Measurements from ENCODE around the gene ZC3HAV1L.
"Not testable (repeated sequence)": the region's sequence is repeated elsewhere in the genome, so short reads cannot be mapped to it uniquely, and the experiment has no call there.

The ZC3HAV1L gene, protein sequence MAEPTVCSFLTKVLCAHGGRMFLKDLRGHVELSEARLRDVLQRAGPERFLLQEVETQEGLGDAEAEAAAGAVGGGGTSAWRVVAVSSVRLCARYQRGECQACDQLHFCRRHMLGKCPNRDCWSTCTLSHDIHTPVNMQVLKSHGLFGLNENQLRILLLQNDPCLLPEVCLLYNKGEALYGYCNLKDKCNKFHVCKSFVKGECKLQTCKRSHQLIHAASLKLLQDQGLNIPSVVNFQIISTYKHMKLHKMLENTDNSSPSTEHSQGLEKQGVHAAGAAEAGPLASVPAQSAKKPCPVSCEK

DNA sequence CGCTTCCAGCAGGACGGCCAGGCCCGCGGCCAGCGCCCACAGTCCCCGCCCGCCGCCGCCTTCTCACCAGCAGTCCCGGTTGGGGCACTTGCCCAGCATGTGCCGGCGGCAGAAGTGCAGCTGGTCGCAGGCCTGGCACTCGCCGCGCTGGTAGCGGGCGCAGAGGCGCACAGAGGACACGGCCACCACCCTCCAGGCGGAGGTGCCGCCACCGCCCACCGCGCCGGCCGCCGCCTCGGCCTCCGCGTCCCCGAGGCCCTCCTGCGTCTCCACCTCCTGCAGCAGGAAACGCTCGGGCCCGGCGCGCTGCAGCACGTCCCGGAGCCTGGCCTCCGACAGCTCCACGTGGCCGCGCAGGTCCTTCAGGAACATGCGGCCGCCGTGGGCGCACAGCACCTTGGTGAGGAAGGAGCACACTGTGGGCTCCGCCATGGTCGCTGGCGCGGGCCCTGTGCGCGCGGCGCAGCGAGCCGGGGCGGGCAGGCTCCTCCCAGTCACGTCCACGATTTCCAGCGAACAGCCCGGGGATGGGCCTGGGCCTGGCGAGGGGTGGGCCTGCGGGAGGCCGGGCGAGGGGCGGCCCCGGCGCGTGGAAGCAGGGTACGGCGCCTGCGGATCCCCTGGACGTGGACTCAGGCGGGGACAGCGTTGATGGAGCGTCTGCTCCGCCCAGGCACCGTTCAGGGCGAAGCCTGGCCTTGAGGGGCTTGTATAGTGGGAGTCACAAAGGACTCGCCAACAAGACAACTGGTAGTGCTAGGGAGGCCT lies at the start of gene ZC3HAV1L:
TSS of gene ZC3HAV1L (minus strand) at position 457 of the 768 bp plus-strand sequence. CDS start at position 432, 25 bp downstream.
- peak; percentile 32 for DNase-seq (ENCODE audit: low read depth)

DNA sequence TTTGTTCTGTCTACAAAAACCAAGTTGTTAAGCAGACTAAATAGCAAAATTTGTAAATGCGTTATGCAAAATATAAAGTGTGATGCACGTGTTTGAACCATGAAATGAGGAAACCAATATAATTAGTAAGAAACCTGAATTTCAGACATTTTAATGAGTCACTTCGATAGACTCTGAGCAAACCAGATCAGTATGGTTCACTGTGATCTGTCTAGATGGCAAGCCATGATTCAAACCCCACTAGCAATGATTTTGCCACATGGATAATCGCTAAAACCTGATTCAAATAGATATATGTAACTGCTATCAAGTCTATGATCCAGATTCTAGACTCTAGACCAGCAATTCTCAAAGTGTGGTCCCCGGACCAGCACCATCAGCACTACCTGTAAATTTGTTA lies 48.9 kb upstream of the ZC3HAV1L start:
- no peak for DNase-seq (ENCODE audit: low read depth)

- no peak for DNase-seq (ENCODE audit: low read depth)
These were observed 45.7 kb upstream of the ZC3HAV1L start for GRCh38 chr7:139081584-139081983.

- DNase-seq (ENCODE audit: low read depth), result no peak
These were observed 45.1 kb upstream of the ZC3HAV1L start for GRCh38 chr7:139080905-139081304.

DNA sequence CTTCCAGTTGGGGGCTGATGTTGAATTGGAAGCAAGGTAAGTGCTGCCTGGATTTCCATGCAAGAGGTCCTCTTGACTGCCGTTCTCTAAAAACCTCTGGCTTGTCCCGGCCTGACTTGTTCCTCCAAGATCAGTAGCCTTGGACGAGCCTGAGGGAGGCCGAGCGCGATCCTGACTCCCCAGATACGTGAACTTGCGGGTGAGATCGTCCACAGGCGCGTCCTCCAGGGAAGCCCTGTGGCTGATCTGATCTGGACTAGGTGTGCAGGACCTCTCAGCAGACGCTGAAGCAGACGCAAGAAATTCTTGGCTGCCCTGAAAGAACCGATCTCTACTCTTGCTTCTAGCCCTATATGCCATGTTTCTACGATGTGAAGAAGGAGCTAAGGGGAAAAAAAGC lies 44.0 kb upstream of the ZC3HAV1L start:
- no peak for DNase-seq (ENCODE audit: low read depth)

GRCh38 chr7:139078911-139079310 lies 43.1 kb upstream of the ZC3HAV1L start:
- DNase-seq (ENCODE audit: low read depth), result no peak

DNA sequence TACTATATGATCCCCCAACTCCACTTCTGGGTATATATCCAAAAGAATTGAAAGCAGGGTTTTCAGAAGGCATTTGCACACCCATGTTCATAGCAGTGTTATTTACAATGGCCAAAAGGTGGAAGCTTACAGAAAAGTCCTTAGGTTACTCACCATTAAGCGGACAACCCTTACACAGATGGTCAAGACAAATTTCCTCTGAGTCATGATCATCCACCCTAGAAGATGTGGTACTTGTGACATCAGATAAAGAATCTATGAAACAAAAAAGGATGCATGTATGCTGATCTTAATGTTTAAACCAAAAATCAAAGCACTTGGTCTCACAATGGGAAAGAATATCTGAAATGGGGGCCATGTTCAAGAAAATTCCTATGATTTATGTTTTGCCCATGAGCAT lies 42.6 kb upstream of the ZC3HAV1L start:
- no peak for DNase-seq (ENCODE audit: low read depth)

DNA sequence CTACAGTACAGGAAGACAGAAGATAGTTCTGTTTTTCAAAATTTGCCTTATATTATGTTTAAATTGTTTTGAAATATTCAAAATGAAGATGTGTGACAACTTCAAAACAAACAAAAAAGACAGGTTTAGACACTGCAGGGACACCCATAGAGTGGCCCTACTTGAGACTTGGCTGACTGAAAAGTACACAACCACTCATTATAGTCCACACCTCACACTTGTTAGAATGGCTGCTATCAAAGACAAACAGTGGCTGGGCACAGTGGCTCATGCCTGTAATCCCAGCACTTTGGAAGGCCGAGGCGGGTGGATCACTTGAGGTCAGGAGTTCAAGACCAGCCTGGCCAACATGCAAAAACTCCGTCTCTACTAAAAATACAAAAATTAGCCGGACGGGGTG lies 41.9 kb upstream of the ZC3HAV1L start:
- DNase-seq (ENCODE audit: low read depth), result not testable (repeated sequence)

- DNase-seq (ENCODE audit: low read depth), result no peak
These were observed 40.2 kb upstream of the ZC3HAV1L start for GRCh38 chr7:139075871-139076686.

- DNase-seq (ENCODE audit: low read depth), result peak; percentile 78
These were observed 39.3 kb upstream of the ZC3HAV1L start for GRCh38 chr7:139075031-139075652.

DNA sequence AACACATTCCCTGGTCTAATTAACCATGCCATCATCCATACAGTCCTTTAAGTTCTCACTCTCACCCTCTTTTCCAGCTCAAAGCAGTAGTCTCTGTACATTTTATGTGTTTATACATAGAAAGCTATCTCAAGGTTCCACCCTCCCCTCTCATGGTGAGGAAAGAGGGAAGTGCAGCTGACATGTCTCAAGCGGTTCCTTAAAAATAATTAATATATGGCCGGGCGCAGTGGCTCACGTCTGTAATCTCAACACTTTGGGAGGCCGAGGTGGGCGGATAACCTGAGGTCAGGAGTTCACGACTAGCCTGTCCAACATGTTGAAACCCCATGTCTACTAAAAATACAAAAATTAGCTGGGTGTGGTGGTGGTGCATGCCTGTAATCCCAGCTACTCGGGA lies 37.0 kb upstream of the ZC3HAV1L start:
- no peak for DNase-seq (ENCODE audit: low read depth)

DNA sequence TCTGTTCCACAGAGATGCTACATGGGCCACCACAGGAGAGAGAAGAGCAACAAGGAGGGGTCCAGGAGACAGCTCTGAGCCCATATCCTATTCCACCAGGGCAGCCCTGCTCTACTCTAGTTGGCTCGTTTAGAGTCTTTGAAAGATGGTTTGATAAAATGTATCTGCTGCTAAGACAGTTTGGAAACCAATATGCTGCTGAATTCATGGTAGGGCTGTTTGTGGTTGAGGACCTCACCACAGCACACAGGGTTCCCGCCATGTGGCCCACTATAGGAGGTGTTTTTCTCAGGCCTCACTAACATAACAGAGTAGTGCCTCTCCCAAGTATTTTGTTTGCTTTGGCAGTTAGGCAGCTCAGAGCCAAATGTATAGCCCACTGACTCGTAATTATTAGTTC lies 35.8 kb upstream of the ZC3HAV1L start:
- DNase-seq (ENCODE audit: low read depth), result no peak

DNA sequence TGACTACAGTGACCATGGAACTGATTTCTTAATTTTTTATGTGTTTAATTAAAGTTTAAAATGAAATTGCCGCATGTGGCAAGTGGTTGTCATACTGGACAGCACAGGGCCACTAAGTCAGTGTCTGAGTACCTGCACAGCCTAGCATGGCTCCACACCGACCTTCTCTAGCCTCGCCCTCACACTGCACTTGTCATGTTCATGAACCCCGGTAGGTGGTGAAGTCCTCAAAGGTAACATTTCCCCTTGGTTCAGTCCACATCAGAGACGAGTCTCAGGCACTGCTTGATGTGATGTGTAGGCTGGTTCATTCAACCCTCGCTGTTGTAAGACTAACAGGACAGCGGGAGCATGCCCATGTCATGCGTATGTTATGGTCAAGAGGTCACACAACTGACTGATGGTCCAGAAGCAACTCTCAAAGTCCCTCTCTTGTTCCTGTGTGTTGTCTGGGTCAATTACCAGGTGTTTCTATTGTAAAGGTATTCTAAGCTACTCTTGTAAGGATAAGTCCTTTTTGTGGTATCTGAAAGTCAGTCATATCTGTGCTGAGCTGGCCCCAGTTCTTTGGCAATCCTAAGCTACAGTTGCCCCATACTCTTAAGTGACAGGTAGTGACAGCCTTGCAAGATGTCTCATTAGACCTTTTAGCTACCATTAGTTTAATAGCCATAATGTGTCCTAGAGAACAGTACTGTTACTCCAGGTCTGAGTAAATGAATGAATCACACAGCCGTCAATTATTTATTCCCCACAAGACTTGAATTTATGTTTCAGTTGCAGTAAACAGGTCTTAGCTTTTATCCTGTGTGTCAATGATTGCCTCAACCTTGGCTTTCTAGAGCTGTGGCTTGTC lies 32.9 kb upstream of the ZC3HAV1L start:
- DNase-seq (ENCODE audit: low read depth), result no peak

DNA sequence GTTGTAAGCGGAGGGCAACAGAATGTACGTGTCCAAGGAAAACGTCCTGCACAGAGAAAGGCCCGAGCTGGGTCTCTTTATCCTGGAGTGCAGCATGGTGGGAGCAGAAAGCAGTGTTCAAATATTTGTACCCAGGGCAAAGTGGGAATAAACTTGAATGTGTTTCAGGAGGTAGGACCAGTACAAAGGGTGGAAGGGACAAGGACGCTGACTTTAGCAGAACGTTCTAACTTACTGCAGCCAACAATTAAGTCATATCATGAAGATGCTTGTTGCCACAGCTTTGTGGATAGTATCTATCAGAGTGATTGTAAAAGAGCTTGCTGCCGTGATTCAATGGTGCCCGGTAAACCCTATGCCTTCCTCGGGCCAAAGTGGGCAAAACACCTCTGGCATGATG lies 30.5 kb upstream of the ZC3HAV1L start:
- DNase-seq (ENCODE audit: low read depth), result no peak

DNA sequence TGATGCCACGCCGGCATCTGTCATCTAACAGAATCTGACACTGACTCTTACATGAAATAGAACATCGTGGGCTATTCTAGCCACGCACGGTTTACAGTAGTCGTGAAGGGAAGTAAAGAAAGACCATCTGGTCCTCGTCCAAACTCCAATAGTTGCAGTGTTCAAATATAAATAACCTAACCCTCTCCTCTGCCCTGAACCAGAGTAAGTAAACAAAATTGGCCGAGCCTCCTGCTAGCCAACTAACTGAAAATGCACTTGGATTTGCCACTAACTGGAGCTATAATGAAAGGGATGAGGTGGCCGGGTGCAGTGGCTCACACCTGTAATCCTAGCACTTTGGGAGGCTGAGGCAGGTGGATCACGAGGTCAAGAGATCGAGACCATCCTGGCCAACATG lies 29.5 kb upstream of the ZC3HAV1L start:
- DNase-seq (ENCODE audit: low read depth), result no peak

DNA sequence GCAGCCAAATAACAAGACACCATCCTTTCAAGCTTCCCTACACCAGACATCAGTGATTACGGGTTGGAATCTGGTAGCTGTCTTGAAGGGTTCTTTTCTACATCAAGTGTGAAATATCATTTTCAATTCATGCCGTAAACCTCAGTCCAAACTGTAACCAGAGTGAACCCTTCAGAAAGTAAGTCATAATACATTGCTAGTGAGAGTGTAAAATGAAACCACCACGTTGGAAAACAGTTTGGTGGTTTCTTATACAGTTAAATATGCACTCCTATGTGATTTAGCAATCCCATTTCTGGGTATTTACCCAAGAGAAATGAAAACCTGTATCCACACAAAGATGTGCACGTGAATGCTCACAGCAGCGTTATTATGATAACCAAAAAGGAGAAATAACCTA lies 25.6 kb upstream of the ZC3HAV1L start:
- no peak for DNase-seq (ENCODE audit: low read depth)

- DNase-seq (ENCODE audit: low read depth), result no peak
These were observed 24.9 kb upstream of the ZC3HAV1L start for GRCh38 chr7:139060695-139061237.

DNA sequence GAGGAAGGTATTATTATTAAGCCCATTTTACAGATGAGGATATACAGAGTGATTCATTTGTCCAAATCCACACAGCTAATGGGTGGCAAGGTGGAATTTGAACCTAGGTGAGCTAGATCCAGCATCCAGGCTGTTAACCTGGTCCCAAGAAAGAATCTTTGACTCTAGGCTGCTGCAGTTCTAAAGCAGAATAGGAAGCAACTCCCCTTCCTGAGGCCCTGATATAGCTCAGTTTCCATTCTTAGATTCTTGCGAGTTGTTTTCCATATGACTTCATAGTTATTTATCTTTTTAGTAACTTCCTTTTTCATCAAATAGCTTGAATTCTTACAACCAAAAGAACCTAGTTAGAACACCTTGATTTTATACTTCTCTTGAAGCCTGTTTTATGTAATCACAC lies 24.1 kb upstream of the ZC3HAV1L start:
- no peak for DNase-seq (ENCODE audit: low read depth)

DNA sequence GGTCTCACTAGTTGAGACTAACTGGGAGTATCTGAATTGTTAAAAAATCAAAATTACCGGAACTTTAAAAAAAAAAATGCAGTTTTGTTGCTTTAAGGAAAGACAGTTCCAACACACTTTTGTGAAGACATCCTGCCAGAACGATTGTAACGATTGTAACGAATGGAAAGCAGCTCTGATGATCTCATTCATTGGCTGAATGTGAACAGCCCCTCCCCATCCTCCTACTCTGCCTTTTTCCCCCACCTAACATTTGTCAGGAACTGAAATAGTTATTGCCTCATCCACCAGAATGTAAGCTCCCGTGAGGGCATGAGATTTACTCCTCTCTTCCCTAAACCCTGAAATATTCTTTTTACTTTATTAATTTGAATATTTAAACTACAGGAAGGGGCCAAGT lies 23.1 kb upstream of the ZC3HAV1L start:
- peak; percentile 55 for DNase-seq (ENCODE audit: low read depth)

DNA sequence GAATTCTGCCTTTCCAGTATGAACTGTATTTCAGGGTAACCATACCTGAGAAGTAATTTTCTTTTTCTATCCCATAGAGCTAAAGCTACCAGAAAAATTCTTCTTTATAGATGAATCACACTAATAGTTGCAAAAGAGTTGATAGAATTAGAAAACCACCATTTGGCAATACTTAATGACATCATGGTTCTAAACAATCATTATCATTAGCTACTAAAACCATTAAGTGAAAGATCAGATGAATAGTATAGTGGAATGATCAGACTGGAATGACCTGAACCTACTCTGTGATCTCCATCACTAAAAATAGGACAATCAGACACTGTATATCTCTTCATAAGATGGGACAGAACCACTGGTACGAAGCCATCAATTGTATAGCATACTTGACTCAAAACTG lies 19.8 kb upstream of the ZC3HAV1L start:
- no peak for DNase-seq (ENCODE audit: low read depth)

DNA sequence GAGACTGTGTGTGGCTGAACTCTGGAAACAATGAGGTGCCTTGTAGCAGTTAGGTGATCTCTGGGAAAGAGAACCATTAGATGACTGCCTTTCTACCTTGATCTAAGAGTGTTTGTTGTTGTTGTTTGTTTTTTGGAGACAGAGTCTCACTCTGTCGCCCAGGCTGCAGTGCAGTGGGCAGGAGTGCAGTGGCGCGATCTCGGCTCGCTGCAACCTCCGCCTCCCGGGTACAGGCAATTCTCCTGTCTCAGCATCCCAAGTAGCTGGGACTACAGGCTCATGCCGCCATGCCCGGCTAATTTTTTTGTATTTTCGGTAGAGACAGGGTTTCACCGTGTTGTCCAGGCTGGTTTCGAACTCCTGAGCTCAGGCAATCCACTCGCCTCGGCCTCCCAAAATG lies 18.8 kb upstream of the ZC3HAV1L start:
- DNase-seq (ENCODE audit: low read depth), result not testable (repeated sequence)
